Stimulated activated CD8-positive, alpha-beta memory T cell treated with anti-CD3 and anti-CD28 coated beads, Interleukin-4, amount 100 ng/mL, for 48 hours (primary cell): ENCODE measurements around the gene SPATC1L.

Source experiments
- DNase-seq: peaks from one replicate; pipeline ENCODE4 v3.0.0-alpha.2; 2020

SPATC1L gene

GRCh38 chr21:46129846-46130651 is 54.2 kb downstream of the SPATC1L start:
- no peak for DNase-seq

GRCh38 chr21:46128933-46129571 is 55.2 kb downstream of the SPATC1L start:
- no peak for DNase-seq

GRCh38 chr21:46128106-46128932 is 55.9 kb downstream of the SPATC1L start:
- no peak for DNase-seq

- DNase-seq, result no peak
These were observed 56.8 kb downstream of the SPATC1L start for GRCh38 chr21:46127239-46128105.

GRCh38 chr21:46126309-46127238 is 57.7 kb downstream of the SPATC1L start:
- no peak for DNase-seq

GRCh38 chr21:46125846-46126301 is 58.4 kb downstream of the SPATC1L start:
- no peak for DNase-seq

- no peak for DNase-seq
These were observed 59.1 kb downstream of the SPATC1L start for GRCh38 chr21:46124926-46125845.

- DNase-seq, result no peak
These were observed 60.0 kb downstream of the SPATC1L start for GRCh38 chr21:46124083-46124925.

GRCh38 chr21:46122758-46123683 is 61.2 kb downstream of the SPATC1L start:
- no peak for DNase-seq

GRCh38 chr21:46122237-46122671 is 62.0 kb downstream of the SPATC1L start:
- DNase-seq, result no peak

- DNase-seq, result no peak
These were observed 62.7 kb downstream of the SPATC1L start for GRCh38 chr21:46121286-46122221.

GRCh38 chr21:46120301-46121285 is 63.7 kb downstream of the SPATC1L start:
- no peak for DNase-seq

GRCh38 chr21:46119637-46120271 is 64.5 kb downstream of the SPATC1L start:
- DNase-seq, result no peak

- no peak for DNase-seq
These were observed 65.1 kb downstream of the SPATC1L start for GRCh38 chr21:46119144-46119636.
